GM15510 (cell line): Measurements from ENCODE around the gene DPEP3.
A peak's percentile ranks its signal among the peaks of the same experiment; 100 is the strongest.

Source experiments
- POLR2A ChIP-seq: IDR thresholded peaks from 3 replicates; pipeline ENCODE4 v1.6.1; 2011; ENCODE audit warnings: borderline replicate concordance; ENCODE audit not compliant: insufficient read length; ENCODE audit errors: extremely low read depth

DPEP3 gene

DNA sequence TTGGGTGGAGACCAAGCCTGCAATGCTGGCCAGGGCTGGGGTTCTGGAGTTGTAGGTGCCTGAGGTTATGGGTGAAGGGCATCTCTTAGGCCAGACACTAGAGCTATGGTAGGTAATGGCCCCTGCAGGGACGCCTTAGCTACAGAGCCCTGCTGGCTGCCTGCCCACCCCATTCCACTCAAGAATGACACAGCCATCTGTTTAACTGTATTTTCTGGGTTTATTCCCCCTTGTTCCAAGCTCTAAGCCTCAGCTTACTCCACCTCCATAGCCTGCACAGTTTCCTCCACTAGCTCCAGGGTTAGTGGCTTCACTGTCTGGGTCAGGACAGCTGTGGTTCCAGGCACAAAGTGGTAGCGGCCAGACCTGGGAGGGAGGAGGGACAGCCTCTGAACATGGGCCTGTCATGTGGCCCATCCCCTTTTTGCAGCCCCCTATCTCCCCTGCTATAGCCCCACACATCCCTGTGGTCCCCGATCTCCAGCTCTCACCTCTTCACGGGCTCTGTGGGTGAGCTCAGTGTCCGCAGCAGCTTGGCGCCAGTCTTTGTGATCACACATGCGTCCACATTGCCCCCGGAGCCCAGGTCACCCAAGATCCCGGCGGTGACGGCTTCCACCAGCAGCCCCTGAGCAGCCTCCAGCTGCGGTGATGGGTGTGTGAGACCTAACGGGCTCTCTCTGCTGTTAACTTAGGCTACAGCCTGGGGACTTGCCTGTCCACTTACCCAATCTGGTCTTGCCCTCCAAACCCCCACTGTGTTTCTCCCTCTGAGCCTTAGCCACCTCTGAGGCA lies 45.8 kb downstream of the DPEP3 start:
- TF ChIP-seq POLR2A: no peak

DNA sequence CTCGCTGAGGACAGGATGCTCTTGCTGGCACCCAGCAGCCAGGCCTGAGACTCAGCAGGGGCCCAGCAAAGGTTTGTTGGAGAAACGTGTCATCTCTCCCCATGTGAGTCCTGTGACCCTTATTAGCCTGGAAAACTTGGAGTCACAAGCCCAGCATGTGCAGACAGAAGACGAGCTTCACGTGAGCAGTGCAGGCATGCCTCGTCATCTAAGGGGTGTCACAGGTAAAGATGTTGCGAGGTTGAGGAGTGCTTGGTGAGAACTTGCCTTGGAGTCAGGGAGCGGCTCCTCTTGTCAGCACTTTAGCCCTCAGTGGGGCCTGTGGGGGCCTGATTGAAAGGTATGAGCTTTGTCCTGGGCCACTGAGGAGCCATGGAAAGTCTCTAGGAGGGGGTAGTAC lies 46.5 kb downstream of the DPEP3 start:
- TF ChIP-seq POLR2A: no peak

DNA sequence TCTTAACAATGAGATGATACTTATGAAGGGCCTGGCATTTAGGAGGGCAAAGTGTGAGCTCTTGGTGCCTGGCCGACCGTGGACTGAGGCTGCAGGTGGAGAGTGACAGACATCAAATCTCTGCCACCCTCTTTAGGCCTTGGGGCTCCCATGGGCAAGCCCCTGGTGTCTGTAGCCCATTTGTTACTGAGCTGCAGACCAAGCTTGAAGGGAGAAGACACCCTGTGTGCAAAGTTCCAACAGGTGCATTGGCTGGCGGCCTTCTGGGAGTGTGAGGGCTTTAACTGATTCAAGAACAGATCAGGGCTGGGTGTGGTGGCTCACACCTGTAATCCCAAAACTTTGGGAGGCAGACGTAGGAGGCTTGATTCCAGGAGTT lies 47.8 kb downstream of the DPEP3 start:
- no peak for TF ChIP-seq POLR2A

DNA sequence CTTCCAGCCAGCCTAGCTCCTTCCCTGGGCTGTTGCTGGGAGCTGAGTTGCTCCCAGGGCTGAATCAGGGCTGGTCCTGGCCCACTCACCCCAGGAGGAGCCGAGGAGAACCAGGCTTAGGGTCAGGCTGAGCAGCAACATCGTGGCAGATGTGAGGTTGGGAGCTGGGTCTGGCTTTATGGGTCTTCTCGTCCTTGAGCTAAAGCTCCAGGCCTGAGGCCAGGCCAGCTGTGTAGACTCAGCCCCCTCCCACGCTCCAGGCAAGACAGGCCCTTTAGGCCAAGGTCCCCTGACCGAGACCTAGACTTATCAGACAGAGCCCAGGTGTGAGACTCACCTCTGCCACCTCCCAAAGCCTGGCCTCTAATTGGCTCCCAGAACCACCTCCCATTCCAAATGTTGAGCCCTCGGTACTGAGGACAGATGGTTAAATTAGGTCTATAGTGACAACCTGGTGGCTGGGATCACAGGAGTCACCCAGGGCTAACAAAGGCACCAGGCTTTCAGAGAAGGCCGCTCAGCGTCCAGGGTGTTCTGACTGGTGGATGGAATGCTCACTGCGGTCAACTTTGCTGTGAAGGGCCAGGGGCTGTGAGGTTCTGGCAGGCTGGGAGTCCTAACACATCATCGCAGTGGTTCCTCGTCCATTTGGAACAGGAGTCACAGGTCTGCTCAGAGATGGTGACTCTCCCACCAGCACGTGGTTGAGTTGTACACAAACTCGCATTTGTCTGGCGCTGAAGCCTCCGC lies 48.4 kb downstream of the DPEP3 start, which contains the start of gene CTRL:
Gene CTRL (minus strand): TSS at position 151 of the 750 bp plus-strand sequence. CDS start 10 bp downstream, at position 141.
- TF ChIP-seq POLR2A: peak; percentile 9

DNA sequence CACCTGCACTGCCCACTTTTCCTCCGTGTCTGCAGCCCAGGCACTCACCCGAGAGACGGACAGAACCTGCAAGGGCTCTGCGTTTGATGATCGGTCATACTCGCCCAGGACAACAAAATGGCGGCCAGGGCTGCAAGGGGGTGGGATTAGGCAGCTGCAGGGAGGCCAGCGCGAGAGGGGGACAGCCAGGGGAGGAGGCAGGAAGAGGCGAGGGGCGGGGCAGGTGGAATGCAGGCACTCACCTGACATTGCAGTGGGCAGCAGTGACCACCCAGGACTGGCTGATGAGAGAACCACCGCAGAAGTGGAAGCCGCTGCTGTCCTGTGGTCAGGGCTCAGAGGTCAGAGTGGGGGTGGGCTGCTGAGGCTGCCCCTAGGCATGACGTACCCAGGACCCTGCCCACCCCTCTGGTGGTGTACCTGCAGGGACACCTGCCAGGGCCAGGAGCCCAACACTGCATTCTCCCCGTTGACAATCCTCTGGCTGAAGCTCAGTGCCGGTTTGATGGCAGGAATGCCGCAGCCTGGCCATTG lies 49.6 kb downstream of the DPEP3 start:
- no peak for TF ChIP-seq POLR2A

DNA sequence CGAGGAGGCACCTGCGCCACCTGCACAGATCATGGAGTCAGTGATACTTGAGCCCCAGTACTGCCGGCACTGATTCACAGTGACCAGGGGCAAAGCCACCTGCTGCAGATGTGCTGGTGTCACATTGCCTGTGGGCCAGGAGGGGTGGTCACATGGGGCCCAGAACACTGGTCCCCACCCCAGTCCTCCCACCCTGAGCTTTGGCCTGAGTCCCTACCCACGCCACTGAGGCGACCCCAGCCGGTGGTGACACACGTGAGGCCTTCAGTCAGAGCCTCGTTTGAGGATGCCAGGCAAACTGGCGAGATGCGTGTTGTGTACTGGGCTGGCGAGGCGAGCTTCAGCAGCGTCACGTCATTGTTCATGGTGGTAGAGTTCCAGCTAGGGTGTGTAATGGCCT lies 50.1 kb downstream of the DPEP3 start:
- peak; percentile 15 for TF ChIP-seq POLR2A

DNA sequence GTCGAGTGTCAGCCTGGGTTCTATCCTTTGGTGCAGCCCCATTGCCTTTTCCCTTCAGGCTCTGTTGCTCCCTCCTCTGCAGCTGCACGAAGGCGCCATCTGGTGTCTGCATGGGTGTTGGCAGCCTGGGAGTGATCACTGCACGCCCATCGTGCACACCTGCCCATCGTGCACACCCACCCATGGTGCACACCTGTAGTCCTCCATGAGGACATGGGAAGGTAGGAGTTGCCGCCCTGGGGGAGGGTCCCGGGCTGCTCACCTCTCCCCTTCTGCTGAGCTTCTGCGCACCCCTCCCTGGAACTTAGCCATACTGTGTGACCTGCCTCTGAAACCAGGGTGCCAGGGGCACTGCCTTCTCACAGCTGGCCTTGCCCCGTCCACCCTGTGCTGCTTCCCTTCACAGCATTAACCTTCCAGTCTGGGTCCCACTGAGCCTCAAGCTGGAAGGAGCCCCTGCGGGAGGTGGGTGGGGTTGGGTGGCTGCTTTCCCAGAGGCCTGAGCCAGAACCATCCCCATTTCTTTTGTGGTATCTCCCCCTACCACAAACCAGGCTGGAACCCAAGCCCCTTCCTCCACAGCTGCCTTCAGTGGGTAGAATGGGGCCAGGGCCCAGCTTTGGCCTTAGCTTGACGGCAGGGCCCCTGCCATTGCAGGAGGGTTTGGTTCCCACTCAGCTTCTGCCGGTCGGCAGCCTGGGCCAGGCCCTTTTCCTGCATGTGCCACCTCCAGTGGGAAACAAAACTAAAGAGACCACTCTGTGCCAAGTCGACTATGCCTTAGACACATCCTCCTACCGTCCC lies 51.5 kb downstream of the DPEP3 start:
- no peak for TF ChIP-seq POLR2A

DNA sequence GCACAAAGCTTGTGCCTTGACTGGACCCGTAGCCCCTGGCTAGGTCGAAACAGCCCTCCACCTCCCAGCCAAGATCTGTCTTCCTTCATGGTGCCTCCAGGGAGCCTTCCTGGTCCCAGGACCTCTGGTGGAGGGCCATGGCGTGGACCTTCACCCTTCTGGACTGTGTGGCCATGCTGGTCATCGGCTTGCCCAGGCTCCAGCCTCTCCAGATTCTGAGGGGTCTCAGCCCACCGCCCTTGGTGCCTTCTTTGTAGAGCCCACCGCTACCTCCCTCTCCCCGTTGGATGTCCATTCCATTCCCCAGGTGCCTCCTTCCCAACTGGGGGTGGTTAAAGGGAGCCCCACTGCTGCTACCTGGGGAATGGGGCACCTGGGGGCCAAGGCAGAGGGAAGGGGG lies 52.2 kb downstream of the DPEP3 start:
- TF ChIP-seq POLR2A: no peak

DNA sequence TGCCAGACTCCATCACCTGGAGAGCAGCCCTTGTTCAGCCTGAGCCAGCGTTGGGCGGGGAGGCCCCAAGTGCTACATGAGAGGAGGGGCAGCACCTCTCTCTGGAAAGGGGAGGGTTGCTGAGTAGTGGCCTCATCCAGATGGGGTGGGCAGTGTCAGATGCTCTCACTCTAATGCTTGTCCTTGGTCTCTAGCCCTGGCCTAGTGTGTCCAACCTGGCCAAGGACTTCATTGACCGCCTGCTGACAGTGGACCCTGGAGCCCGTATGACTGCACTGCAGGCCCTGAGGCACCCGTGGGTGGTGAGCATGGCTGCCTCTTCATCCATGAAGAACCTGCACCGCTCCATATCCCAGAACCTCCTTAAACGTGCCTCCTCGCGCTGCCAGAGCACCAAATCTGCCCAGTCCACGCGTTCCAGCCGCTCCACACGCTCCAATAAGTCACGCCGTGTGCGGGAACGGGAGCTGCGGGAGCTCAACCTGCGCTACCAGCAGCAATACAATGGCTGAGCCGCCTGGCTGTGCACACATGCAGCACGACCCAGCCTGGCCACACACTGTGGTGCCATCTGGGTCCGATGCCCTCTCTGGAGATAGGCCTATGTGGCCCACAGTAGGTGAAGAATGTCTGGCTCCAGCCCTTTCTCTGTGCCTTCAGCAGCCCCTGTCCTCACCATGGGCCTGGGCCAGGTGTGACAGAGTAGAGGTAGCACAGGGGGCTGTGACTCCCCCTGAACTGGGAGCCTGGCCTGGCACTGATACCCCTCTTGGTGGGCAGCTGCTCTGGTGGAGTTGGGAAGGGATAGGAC lies 53.0 kb downstream of the DPEP3 start:
- TF ChIP-seq POLR2A: no peak

DNA sequence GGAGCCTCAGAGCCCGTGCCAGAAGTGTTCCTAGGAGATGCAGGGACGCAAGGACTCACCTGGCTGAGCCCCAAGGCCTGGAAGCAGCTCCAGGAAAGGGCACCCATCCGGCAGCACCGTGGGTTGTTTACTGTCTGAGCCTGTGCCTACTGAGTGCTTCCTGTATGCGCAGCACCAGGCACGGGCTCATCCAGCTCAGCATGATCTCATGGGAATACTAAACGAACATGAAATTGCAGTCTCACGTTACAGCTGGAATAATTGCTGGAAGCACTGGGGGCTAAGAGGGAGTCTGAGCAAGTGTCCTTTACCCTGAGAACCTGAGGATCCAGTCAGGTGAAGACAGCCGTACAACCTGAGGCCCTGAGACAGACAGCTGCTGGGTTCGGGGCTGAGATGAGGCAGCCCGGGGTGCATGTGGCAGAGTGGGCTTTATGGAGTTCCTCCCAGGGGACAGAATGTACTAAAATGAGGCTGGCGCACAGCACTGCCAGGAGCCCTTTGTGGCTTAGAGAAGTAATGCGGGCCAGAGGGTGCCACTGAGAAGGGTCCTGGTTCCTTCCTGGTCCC lies 54.0 kb downstream of the DPEP3 start:
- TF ChIP-seq POLR2A: no peak
